ENCODE measurements around the gene CELF5.
A peak's percentile ranks its signal among the peaks of the same experiment; 100 is the strongest.
"Not testable (repeated sequence)": the region's sequence is repeated elsewhere in the genome, so short reads cannot be mapped to it uniquely, and the experiment has no call there.

CELF5 gene

DNA sequence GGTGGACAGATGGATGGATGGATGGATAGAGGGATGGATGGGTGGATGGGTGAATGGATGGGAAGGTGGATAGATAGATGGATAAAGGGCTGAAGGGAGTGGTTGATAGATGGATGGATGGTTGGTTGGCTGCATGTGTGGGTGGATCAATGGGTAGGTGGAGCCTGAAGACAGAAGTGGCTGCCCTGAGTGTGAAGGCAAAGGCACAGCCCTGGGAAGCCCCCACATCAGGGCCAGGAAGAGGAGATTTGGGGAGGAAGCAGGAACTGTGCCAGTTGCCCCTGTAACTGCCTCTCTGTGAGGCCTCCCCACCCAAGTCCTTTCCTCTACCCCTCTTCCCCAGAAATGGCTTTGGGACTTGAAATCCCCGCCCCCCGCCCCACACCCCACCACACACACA lies 98.6 kb downstream of the CELF5 start:
- ChIA-PET CTCF (interaction anchor here (0.7 kb wide), 1 partner anchor 134 kb away, joined by 3 read pairs; no protein-coding TSS in a partner anchor), POLR2A (ENCODE audit: low non-redundant PET) (no interaction called here)
- TF ChIP-seq, protein P1, sequence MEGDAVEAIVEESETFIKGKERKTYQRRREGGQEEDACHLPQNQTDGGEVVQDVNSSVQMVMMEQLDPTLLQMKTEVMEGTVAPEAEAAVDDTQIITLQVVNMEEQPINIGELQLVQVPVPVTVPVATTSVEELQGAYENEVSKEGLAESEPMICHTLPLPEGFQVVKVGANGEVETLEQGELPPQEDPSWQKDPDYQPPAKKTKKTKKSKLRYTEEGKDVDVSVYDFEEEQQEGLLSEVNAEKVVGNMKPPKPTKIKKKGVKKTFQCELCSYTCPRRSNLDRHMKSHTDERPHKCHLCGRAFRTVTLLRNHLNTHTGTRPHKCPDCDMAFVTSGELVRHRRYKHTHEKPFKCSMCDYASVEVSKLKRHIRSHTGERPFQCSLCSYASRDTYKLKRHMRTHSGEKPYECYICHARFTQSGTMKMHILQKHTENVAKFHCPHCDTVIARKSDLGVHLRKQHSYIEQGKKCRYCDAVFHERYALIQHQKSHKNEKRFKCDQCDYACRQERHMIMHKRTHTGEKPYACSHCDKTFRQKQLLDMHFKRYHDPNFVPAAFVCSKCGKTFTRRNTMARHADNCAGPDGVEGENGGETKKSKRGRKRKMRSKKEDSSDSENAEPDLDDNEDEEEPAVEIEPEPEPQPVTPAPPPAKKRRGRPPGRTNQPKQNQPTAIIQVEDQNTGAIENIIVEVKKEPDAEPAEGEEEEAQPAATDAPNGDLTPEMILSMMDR (conservative IDR thresholded peaks at IDR 0.05; ENCODE audit: low read depth) = no peak
- no peak overlapping the region for H3K27ac ChIP-seq
- DNase-seq (ENCODE audit: low spot score) = no peak

DNA sequence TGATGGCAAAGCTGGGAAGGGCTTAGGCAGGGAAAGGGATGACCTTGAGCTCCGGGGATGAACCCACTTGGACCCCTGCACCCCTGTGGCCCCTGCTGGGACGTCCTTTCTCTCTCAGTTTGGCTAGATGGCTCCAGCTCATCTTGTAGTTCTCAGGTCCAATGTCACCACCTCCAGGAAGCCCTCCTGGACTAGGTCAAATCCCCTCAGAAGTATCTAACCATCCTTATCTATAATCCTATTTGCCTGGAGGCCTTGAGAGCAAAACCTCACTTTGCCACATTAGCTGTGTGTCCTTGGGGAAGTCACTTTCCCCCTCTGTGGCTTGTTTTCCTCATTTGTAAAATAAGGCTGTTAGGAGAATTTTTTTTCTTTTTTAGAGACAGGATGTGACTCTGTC lies 99.2 kb downstream of the CELF5 start:
- no peak overlapping the region for H3K27ac ChIP-seq
- ChIA-PET POLR2A (ENCODE audit: low non-redundant PET) (no interaction called here), CTCF (no interaction called here)
- TF ChIP-seq, protein P1 (conservative IDR thresholded peaks at IDR 0.05; ENCODE audit: low read depth) = no peak
- no peak for DNase-seq (ENCODE audit: low spot score)

DNA sequence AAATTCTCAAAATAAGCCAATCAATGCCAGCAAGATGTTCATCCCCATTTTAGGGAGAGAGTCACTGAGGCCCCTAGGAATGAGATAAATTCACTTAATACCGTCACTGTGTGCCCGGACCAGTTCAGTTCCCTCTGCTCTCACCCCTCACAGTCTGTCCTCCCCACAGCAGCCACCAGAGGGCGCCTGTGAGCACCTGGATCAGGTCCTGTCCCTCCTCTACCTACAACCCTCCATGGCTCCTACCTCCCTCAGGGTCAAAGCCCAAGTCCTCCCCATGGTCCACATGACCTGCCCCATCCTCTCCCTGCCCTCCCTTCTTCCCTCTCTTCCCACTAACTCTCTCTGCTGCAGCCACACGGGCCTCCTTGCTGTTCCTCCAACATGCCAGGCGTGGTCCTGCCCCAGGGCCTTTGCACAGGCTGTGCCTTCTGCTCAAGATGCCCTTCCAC lies 100.0 kb downstream of the CELF5 start:
- ChIA-PET POLR2A (ENCODE audit: low non-redundant PET) (no interaction called here), CTCF (no interaction called here)
- TF ChIP-seq, protein P1 (conservative IDR thresholded peaks at IDR 0.05; ENCODE audit: low read depth) = peak; percentile 78
- no peak for DNase-seq (ENCODE audit: low spot score)
- no peak overlapping the region for H3K27ac ChIP-seq

DNA sequence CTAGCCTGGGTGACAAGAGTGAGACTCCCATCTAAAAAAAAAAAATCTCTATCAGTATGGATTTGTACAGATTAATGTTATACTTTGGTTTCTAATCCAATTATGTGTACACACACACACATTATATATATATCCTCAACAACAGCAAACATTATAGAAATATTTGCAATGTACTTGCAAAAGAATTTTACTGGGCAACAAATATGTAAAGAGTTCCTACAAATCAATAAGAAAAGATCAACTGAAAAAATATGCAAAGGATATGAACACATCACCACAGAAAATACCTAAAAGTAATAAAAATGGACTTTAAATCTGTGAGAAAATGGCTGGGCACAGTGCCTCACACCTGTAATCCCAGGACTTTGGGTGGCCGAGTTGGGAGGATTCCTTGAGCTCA lies 101.0 kb downstream of the CELF5 start:
- TF ChIP-seq, protein P1 (conservative IDR thresholded peaks at IDR 0.05; ENCODE audit: low read depth) = no peak
- ChIA-PET CTCF (interaction anchor here (1.0 kb wide), 1 partner anchor 21 kb away, joined by 4 read pairs; no protein-coding TSS in a partner anchor), POLR2A (ENCODE audit: low non-redundant PET) (no interaction called here)
- no peak for DNase-seq (ENCODE audit: low spot score)
- H3K27ac ChIP-seq = no peak overlapping the region

DNA sequence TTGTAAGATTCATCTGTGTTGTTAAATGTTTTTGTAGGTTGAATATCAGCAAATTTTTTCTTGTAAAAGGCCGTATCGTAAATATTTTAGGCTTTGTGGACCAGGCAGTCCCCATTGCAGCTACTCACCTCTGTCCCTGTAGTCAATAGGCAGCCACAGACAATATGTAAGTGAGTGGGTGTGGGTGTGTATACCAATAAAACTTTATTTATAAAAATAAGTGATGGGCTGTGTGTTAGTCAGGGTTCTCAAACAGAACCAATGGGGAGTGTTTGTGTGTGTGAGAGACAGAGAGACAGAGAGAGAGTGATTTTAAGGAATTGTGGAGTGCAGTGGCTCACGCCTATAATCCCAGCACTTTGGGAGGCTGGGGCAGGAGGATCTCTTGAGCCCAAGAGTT lies 104.3 kb downstream of the CELF5 start:
- TF ChIP-seq, protein P1 (conservative IDR thresholded peaks at IDR 0.05; ENCODE audit: low read depth) = no peak
- no peak for DNase-seq (ENCODE audit: low spot score)
- H3K27ac ChIP-seq = no peak overlapping the region
- CTCF ChIA-PET = no interaction called here
- POLR2A ChIA-PET (ENCODE audit: low non-redundant PET) = no interaction called here

- CTCF ChIA-PET = interaction anchor here (0.8 kb wide), 1 partner anchor 99 kb away, joined by 3 read pairs; no protein-coding TSS in a partner anchor
These were observed 105.6 kb downstream of the CELF5 start for GRCh38 chr19:3330047-3330446.

GRCh38 chr19:3332232-3332631 lies 107.8 kb downstream of the CELF5 start:
- POLR2A ChIA-PET (ENCODE audit: low non-redundant PET); CTCF ChIA-PET; DNase-seq (ENCODE audit: low spot score); H3K27ac ChIP-seq: not testable (repeated sequence)

More at GRCh38 chr19:3330047-3330446, 105.6 kb downstream of the CELF5 start:
- peak overlapping the region; percentile 17 for H3K27ac ChIP-seq
- DNase-seq (ENCODE audit: low spot score) = no peak
- POLR2A ChIA-PET (ENCODE audit: low non-redundant PET) = no interaction called here
- TF ChIP-seq, protein P1 (conservative IDR thresholded peaks at IDR 0.05; ENCODE audit: low read depth) = no peak

Measured in RWPE1 (cell line).